HCT116 (cell line): Measurements from ENCODE around the gene SGCA. TPM values are rescaled to one million over a fixed set of nuclear protein-coding genes. Genes with fewer than 3 reads are reported as not detected.

ENCODE experiments used
- ATAC-seq: fragments of 200-7000 bp; cut with Tn5 transposase; 2 replicates; pipeline ENCODE4 v1.9.1; 2020; ENCODE audit warnings: mild to moderate bottlenecking, moderate library complexity
- BruUV-seq: library from RNA; stranded (reverse); fragments of 400-500 nt; replicated peaks from 2 replicates; lab custom pipeline; 2021; lab: Mats Ljungman, UMichigan
- CTCF ChIA-PET: fragments of 300-600 bp; sonication (Branson Sonifier 250); formaldehyde crosslinking; loops from one replicate; lab custom pipeline; 2021; ENCODE audit warnings: antibody characterized with exemption; lab: Charles Lee
- POLR2A ChIA-PET: fragments of 300-600, 350-600 bp; sonication (Branson Sonifier 250); formaldehyde crosslinking; loops from one replicate; lab custom pipeline; 2021; ENCODE audit warnings: antibody characterized with exemption; lab: Charles Lee
- RAD21 ChIA-PET, 2 experiments: fragments of 300-600 bp; sonication (Branson Sonifier 250); formaldehyde crosslinking; loops; one replicate each; lab custom pipeline; 2023; ENCODE audit warnings: low total read pairs in 2 of 2; ENCODE audit not compliant: uncharacterized antibody in 2 of 2, unreplicated experiment in 2 of 2, low non-redundant PET in 1 of 2; lab: Charles Lee
- DNase-seq: peaks from one replicate; pipeline ENCODE4 v3.0.0-alpha.2; 2010; ENCODE audit warnings: low read depth, low spot score
- H2AFZ ChIP-seq: fragments of 200-600 bp; shearing (Covaris generic), sonication (generic); 2 replicates; pipeline ENCODE4 v1.6.1; 2017; ENCODE audit warnings: low read depth, mixed run types, mixed read lengths, antibody characterized with exemption, low read length; ENCODE audit not compliant: poor library complexity, severe bottlenecking
- H3K27ac ChIP-seq: 2 replicates; pipeline ENCODE4 v1.5.1; 2012; ENCODE audit warnings: low read depth, low read length
- H3K27me3 ChIP-seq: fragments of 200-600 bp; sonication (generic); 2 replicates; pipeline ENCODE4 v1.6.1; 2016; ENCODE audit warnings: mixed run types, low read length, mixed read lengths; ENCODE audit not compliant: insufficient read depth
- H3K36me3 ChIP-seq, 2 experiments: fragments of 200-500 bp in 1 of 2; fragments of 200-600 bp in 1 of 2; sonication (Bioruptor generic) in 1 of 2; sonication (generic) in 1 of 2; 2 replicates each; pipeline versions ENCODE4 v1.5.1 to v1.6.1; 2014 to 2016; ENCODE audit warnings: low read length in 2 of 2, inconsistent platforms in 1 of 2, mixed read lengths in 1 of 2, mixed run types in 1 of 2; ENCODE audit not compliant: insufficient read depth in 2 of 2, control insufficient read depth in 1 of 2
- H3K4me1 ChIP-seq, 2 experiments: fragments of 200-600 bp in 1 of 2; sonication (generic) in 1 of 2; 2 replicates each; pipeline versions ENCODE4 v1.5.1 to v1.6.1; 2012 to 2017; ENCODE audit warnings: low read length in 2 of 2, inconsistent platforms in 1 of 2, mild to moderate bottlenecking in 1 of 2, mixed read lengths in 1 of 2, mixed run types in 1 of 2, moderate library complexity in 1 of 2; ENCODE audit not compliant: insufficient read depth in 2 of 2, control insufficient read depth in 1 of 2
- H3K4me2 ChIP-seq: fragments of 200-600 bp; sonication (generic); 2 replicates; pipeline ENCODE4 v1.6.1; 2017; ENCODE audit warnings: mixed run types, low read length, mixed read lengths
- H3K4me3 ChIP-seq, 2 experiments: fragments of 200-600 bp in 1 of 2; sonication (generic) in 1 of 2; replicated peaks in 1 of 2; 2 replicates each; pipeline ENCODE4 v1.5.1; 2011 to 2016; ENCODE audit warnings: low read length in 2 of 2, control low read depth in 1 of 2, low read depth in 1 of 2, mild to moderate bottlenecking in 1 of 2, mixed read lengths in 1 of 2, mixed run types in 1 of 2
- H3K79me2 ChIP-seq: fragments of 200-600 bp; sonication (generic); 2 replicates; pipeline ENCODE4 v1.6.1; 2017; ENCODE audit warnings: mild to moderate bottlenecking, mixed run types, low read length, moderate library complexity, mixed read lengths; ENCODE audit not compliant: insufficient read depth
- H3K9ac ChIP-seq: fragments of 200-600 bp; sonication (generic); 2 replicates; pipeline ENCODE4 v1.6.1; 2016; ENCODE audit warnings: low read length, mixed read lengths
- H3K9me2 ChIP-seq: fragments of 200-600 bp; sonication (generic), shearing (Covaris generic); 2 replicates; pipeline ENCODE4 v1.6.1; 2017; ENCODE audit warnings: mixed run types, mild to moderate bottlenecking, moderate library complexity; ENCODE audit not compliant: insufficient read depth
- H3K9me3 ChIP-seq, 2 experiments: fragments of 200-500 bp in 1 of 2; fragments of 200-600 bp in 1 of 2; sonication (Bioruptor generic) in 1 of 2; sonication (generic) in 1 of 2; 2 replicates each; pipeline ENCODE4 v1.6.1; 2014 to 2017; ENCODE audit warnings: low read length in 2 of 2, mixed read lengths in 2 of 2, inconsistent platforms in 1 of 2, low read depth in 1 of 2, mild to moderate bottlenecking in 1 of 2, mixed run types in 1 of 2, moderate library complexity in 1 of 2; ENCODE audit not compliant: control insufficient read depth in 1 of 2, insufficient read depth in 1 of 2
- H4K20me1 ChIP-seq: fragments of 200-600 bp; sonication (generic), shearing (Covaris generic); 2 replicates; pipeline ENCODE4 v1.6.1; 2017; ENCODE audit warnings: mixed run types, mild to moderate bottlenecking, moderate library complexity; ENCODE audit not compliant: insufficient read depth
- CTCF ChIP-seq, 3 experiments: fragments of 200-600 bp in 1 of 3; sonication (generic) in 1 of 3; IDR thresholded peaks in 2 of 3; conservative IDR thresholded peaks in 1 of 3; 2 replicates each; pipeline ENCODE4 v1.5.1; 2012 to 2017; ENCODE audit warnings: low read depth in 2 of 3, low read length in 2 of 3, antibody characterized with exemption in 1 of 3, borderline replicate concordance in 1 of 3, control low read depth in 1 of 3, mild to moderate bottlenecking in 1 of 3, mixed read lengths in 1 of 3, mixed run types in 1 of 3, moderate library complexity in 1 of 3; ENCODE audit not compliant: insufficient read depth in 1 of 3
- EGR1 ChIP-seq: IDR thresholded peaks from 2 replicates; pipeline ENCODE4 v1.6.1; 2012; ENCODE audit warnings: low read depth
- ELF1 ChIP-seq: IDR thresholded peaks from 2 replicates; pipeline ENCODE4 v1.6.1; 2012; ENCODE audit warnings: low read depth, borderline replicate concordance
- EZH2 ChIP-seq: fragments of 200-600 bp; sonication (generic); IDR thresholded peaks from 2 replicates; pipeline ENCODE4 v1.6.1; 2017; ENCODE audit warnings: antibody characterized with exemption, mixed run types
- FOSL1 ChIP-seq: IDR thresholded peaks from 2 replicates; pipeline ENCODE4 v1.6.1; 2012; ENCODE audit warnings: low read depth
- JUND ChIP-seq: IDR thresholded peaks from 2 replicates; pipeline ENCODE4 v1.6.1; 2012
- POLR2A ChIP-seq: IDR thresholded peaks from 2 replicates; pipeline ENCODE4 v1.7.0; 2011; ENCODE audit warnings: borderline replicate concordance; ENCODE audit not compliant: insufficient read depth, insufficient read length; ENCODE audit errors: extremely low read depth
- POLR2AphosphoS5 ChIP-seq: IDR thresholded peaks from 2 replicates; pipeline ENCODE4 v1.6.1; 2011; ENCODE audit warnings: mild to moderate bottlenecking, low read depth, low read length, moderate library complexity
- RAD21 ChIP-seq: IDR thresholded peaks from 2 replicates; pipeline ENCODE4 v1.6.1; 2012; ENCODE audit warnings: low read depth, mild to moderate bottlenecking
- SIN3A ChIP-seq: IDR thresholded peaks from 2 replicates; pipeline ENCODE4 v1.6.1; 2012; ENCODE audit warnings: low read depth
- SP1 ChIP-seq: IDR thresholded peaks from 2 replicates; pipeline ENCODE4 v1.6.1; 2012; ENCODE audit warnings: low read depth
- SRF ChIP-seq: IDR thresholded peaks from 2 replicates; pipeline ENCODE4 v1.6.1; 2012; ENCODE audit warnings: low read depth
- TCF7L2 ChIP-seq: IDR thresholded peaks from 2 replicates; pipeline ENCODE4 v1.7.0; 2011; ENCODE audit warnings: borderline replicate concordance, inconsistent platforms; ENCODE audit not compliant: insufficient read depth, insufficient read length; ENCODE audit errors: extremely low read depth
- YY1 ChIP-seq: IDR thresholded peaks from 2 replicates; pipeline ENCODE4 v1.6.1; 2011; ENCODE audit warnings: low read length, low read depth, moderate library complexity, mild to moderate bottlenecking; ENCODE audit not compliant: insufficient replicate concordance; ENCODE audit errors: extremely low read depth
- ZBTB33 ChIP-seq: IDR thresholded peaks from 2 replicates; pipeline ENCODE4 v1.6.1; 2011; ENCODE audit warnings: mild to moderate bottlenecking, low read length, moderate library complexity; ENCODE audit not compliant: insufficient replicate concordance; ENCODE audit errors: extremely low read depth
- ZFX ChIP-seq: fragments of 450-650 bp; IDR thresholded peaks from 2 replicates; pipeline ENCODE4 v1.6.1; 2017
- ZNF274 ChIP-seq: fragments of 200-500 bp; sonication (Bioruptor generic); IDR thresholded peaks from 2 replicates; pipeline ENCODE4 v1.6.1; 2014; ENCODE audit warnings: mild to moderate bottlenecking, low read depth, low read length, inconsistent platforms
- intact Hi-C: fragments of 100-400 bp; cut with micrococcal nuclease; formaldehyde crosslinking; loops from 2 replicates; pipeline ENCODE4 v1.10.0; 2022
- total RNA-seq: library from RNA; stranded (reverse); gene quantifications from one replicate; pipeline ENCODE4 v1.2.1, GENCODE V29; 2021; ENCODE audit not compliant: unreplicated experiment
- TF ChIP-seq, protein P1 (sequence below): IDR thresholded peaks from 2 replicates; pipeline ENCODE4 v1.6.1; 2012; ENCODE audit warnings: low read depth
- TF ChIP-seq, protein P2 (sequence below): IDR thresholded peaks from 2 replicates; pipeline ENCODE4 v1.6.1; 2012
- TF ChIP-seq, protein P3 (sequence below): IDR thresholded peaks from 2 replicates; pipeline ENCODE4 v1.6.1; 2012

The SGCA gene
- total RNA-seq, 1 experiment from 2014 or later: 0.37 TPM

- TF ChIP-seq EZH2: no peak
- no peak for TF ChIP-seq EGR1
- no peak for TF ChIP-seq POLR2A
- no peak for TF ChIP-seq SIN3A
- no peak for TF ChIP-seq ELF1
- TF ChIP-seq SRF: no peak
- TF ChIP-seq, protein P1, sequence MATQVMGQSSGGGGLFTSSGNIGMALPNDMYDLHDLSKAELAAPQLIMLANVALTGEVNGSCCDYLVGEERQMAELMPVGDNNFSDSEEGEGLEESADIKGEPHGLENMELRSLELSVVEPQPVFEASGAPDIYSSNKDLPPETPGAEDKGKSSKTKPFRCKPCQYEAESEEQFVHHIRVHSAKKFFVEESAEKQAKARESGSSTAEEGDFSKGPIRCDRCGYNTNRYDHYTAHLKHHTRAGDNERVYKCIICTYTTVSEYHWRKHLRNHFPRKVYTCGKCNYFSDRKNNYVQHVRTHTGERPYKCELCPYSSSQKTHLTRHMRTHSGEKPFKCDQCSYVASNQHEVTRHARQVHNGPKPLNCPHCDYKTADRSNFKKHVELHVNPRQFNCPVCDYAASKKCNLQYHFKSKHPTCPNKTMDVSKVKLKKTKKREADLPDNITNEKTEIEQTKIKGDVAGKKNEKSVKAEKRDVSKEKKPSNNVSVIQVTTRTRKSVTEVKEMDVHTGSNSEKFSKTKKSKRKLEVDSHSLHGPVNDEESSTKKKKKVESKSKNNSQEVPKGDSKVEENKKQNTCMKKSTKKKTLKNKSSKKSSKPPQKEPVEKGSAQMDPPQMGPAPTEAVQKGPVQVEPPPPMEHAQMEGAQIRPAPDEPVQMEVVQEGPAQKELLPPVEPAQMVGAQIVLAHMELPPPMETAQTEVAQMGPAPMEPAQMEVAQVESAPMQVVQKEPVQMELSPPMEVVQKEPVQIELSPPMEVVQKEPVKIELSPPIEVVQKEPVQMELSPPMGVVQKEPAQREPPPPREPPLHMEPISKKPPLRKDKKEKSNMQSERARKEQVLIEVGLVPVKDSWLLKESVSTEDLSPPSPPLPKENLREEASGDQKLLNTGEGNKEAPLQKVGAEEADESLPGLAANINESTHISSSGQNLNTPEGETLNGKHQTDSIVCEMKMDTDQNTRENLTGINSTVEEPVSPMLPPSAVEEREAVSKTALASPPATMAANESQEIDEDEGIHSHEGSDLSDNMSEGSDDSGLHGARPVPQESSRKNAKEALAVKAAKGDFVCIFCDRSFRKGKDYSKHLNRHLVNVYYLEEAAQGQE: no peak
- TF ChIP-seq, protein P2, sequence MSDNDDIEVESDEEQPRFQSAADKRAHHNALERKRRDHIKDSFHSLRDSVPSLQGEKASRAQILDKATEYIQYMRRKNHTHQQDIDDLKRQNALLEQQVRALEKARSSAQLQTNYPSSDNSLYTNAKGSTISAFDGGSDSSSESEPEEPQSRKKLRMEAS: no peak
- no peak for TF ChIP-seq JUND
- TF ChIP-seq, protein P3, sequence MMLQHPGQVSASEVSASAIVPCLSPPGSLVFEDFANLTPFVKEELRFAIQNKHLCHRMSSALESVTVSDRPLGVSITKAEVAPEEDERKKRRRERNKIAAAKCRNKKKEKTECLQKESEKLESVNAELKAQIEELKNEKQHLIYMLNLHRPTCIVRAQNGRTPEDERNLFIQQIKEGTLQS: no peak
- TF ChIP-seq ZFX: no peak
- TF ChIP-seq YY1: no peak
- no peak for TF ChIP-seq POLR2AphosphoS5
- TF ChIP-seq ZNF274: no peak
- TF ChIP-seq FOSL1: no peak
- TF ChIP-seq RAD21: no peak
- no peak for TF ChIP-seq CTCF (IDR thresholded peaks at IDR 0.05 in 2 of 3, conservative IDR thresholded peaks at IDR 0.05 in 1 of 3; ENCODE audit: borderline replicate concordance in 1 of 3, insufficient read depth in 1 of 3, low read depth in 2 of 3, low read length in 2 of 3)
- TF ChIP-seq TCF7L2: no peak
- no peak for TF ChIP-seq SP1
- no peak for TF ChIP-seq ZBTB33
- H3K27ac ChIP-seq: no peak overlapping the region
- no peaks in the 10 kb centered on the region for H3K79me2 ChIP-seq
- CTCF ChIA-PET: no interaction called here
- ATAC-seq: no peak
- no TSS peak for BruUV-seq
- intact Hi-C loops: no loop called here
- no peak overlapping the region for H3K4me3 ChIP-seq
- DNase-seq: no peak
- no peaks in the 10 kb centered on the region for H3K27me3 ChIP-seq
- POLR2A ChIA-PET: no interaction called here
- RAD21 ChIA-PET: no interaction called here
- no peaks in the 10 kb centered on the region for H3K9me3 ChIP-seq
- H4K20me1 ChIP-seq: no peaks in the 10 kb centered on the region
- H3K4me2 ChIP-seq: no peak overlapping the region
- no peaks in the 10 kb centered on the region for H3K9me2 ChIP-seq
- H3K4me1 ChIP-seq: no peaks in the 10 kb centered on the region
- H2AFZ ChIP-seq: no peak overlapping the region
- H3K9ac ChIP-seq: no peak overlapping the region
- peaks cover 0 to 16% of the 10 kb centered on the region in 2 experiments; a peak in 1 of 4 replicates for H3K36me3 ChIP-seq
These were observed 21.0 kb downstream of the SGCA start for GRCh38 chr17:50186661-50187393.
